K562 (cell line): ENCODE measurements around the gene APOM. TPM values are rescaled to one million over a fixed set of nuclear protein-coding genes. Genes with fewer than 3 reads are reported as not detected.

ENCODE experiments used
- ATAC-seq: fragments of 200-7000 bp; cut with Tn5 transposase; 3 replicates; pipeline ENCODE4 v1.9.1; 2020; ENCODE audit warnings: moderate library complexity
- BruUV-seq: library from RNA; stranded (reverse); fragments of 400-500 nt; replicated peaks from 2 replicates; lab custom pipeline; 2021; lab: Mats Ljungman, UMichigan
- CTCF ChIA-PET: fragments of 300-600 bp; formaldehyde crosslinking; extraction: SDS; loops from one replicate; lab custom pipeline; 2021; ENCODE audit warnings: low intra/inter-chr PET ratio; lab: Yijun Ruan, JAX
- POLR2A ChIA-PET: fragments of 300-600, 350-650 bp; sonication (Branson Sonifier 250); formaldehyde crosslinking; extraction: SDS; loops from one replicate; lab custom pipeline; 2021; ENCODE audit warnings: antibody characterized with exemption, inconsistent platforms; lab: Yijun Ruan, JAX
- DNase-seq, 4 experiments: peaks; one replicate each; pipeline versions ENCODE4 v3.0.0 to v3.0.0-alpha.2; 2011 to 2018; ENCODE audit warnings: low spot score in 3 of 4, mixed read lengths in 3 of 4; ENCODE audit errors: extremely low read depth in 1 of 4
- FAIRE-seq: peaks from 2 replicates; lab custom pipeline; 2011; peaks lifted over from hg19 to GRCh38; lab: Jason Lieb, UNC
- H2AFZ ChIP-seq: 2 replicates; pipeline ENCODE4 v1.6.0; 2011; ENCODE audit warnings: low read depth, low read length, control low read depth, inconsistent platforms
- H3K27ac ChIP-seq: fragments of 200-600 bp; 3 replicates; pipeline ENCODE4 v1.8.0; 2011; ENCODE audit warnings: low read depth, mild to moderate bottlenecking, control low read depth, inconsistent platforms, low read length, moderate library complexity, mixed read lengths; ENCODE audit errors: extremely low read depth
- H3K27me3 ChIP-seq, 2 experiments: fragments of 300-600 bp in 1 of 2; 2 replicates in 1 of 2; 3 replicates in 1 of 2; pipeline versions ENCODE4 v1.6.0 to v1.8.0; 2011; ENCODE audit warnings: inconsistent platforms in 2 of 2, low read length in 2 of 2, mild to moderate bottlenecking in 1 of 2, mixed read lengths in 1 of 2, moderate library complexity in 1 of 2; ENCODE audit not compliant: control insufficient read depth in 2 of 2, insufficient read depth in 2 of 2
- H3K36me3 ChIP-seq: fragments of 300-600 bp; 3 replicates; pipeline ENCODE4 v1.8.0; 2011; ENCODE audit warnings: mild to moderate bottlenecking, low read length, inconsistent platforms; ENCODE audit not compliant: control insufficient read depth, insufficient read depth
- H3K4me1 ChIP-seq, 2 experiments: fragments of 200-600 bp in 1 of 2; replicated peaks in 1 of 2; 2 replicates in 1 of 2; 3 replicates in 1 of 2; pipeline versions ENCODE4 v1.5.1 to v1.8.0; 2011; ENCODE audit warnings: inconsistent platforms in 2 of 2, low read length in 2 of 2, mild to moderate bottlenecking in 1 of 2, mixed read lengths in 1 of 2, moderate library complexity in 1 of 2; ENCODE audit not compliant: control insufficient read depth in 2 of 2, insufficient read depth in 2 of 2
- H3K4me2 ChIP-seq: 2 replicates; pipeline ENCODE4 v1.6.1; 2011; ENCODE audit warnings: low read length, control low read depth, inconsistent platforms, mixed read lengths; ENCODE audit not compliant: insufficient read depth
- H3K4me3 ChIP-seq: fragments of 200-600 bp; sonication (generic), shearing (Covaris generic); 2 replicates; pipeline ENCODE4 v1.5.1; 2016; ENCODE audit warnings: control low read depth, inconsistent platforms
- H3K79me2 ChIP-seq: fragments of 200-600 bp; 3 replicates; pipeline ENCODE4 v1.8.0; 2011; ENCODE audit warnings: low read length, inconsistent platforms; ENCODE audit not compliant: control insufficient read depth, insufficient read depth
- H3K9ac ChIP-seq, 2 experiments: 2 replicates each; pipeline versions ENCODE4 v1.6.0 to v1.6.1; 2011; ENCODE audit warnings: low read depth in 2 of 2, low read length in 2 of 2, control low read depth in 1 of 2, inconsistent platforms in 1 of 2, mild to moderate bottlenecking in 1 of 2, mixed read lengths in 1 of 2; ENCODE audit not compliant: insufficient read depth in 1 of 2
- H3K9me1 ChIP-seq: one replicate; pipeline ENCODE4 v1.6.0; 2011; ENCODE audit warnings: inconsistent platforms, mild to moderate bottlenecking, low read length, moderate library complexity; ENCODE audit not compliant: control insufficient read depth, insufficient read depth
- H3K9me3 ChIP-seq: replicated peaks from 2 replicates; pipeline ENCODE4 v1.5.1; 2011; ENCODE audit warnings: low read depth, low read length, inconsistent platforms; ENCODE audit not compliant: control insufficient read depth, insufficient read depth
- H4K20me1 ChIP-seq: replicated peaks from 2 replicates; pipeline ENCODE4 v1.6.1; 2011; ENCODE audit warnings: low read length, inconsistent platforms, mixed read lengths; ENCODE audit not compliant: control insufficient read depth, insufficient read depth
- CXXC5 ChIP-seq: fragments of 250-450 bp; sonication (Bioruptor Pico); IDR thresholded peaks from 2 replicates; pipeline ENCODE4 v1.8.0; 2022; ENCODE audit warnings: inconsistent platforms, mild to moderate bottlenecking, moderate library complexity
- GABPB1 ChIP-seq: sonication (generic); formaldehyde crosslinking; IDR thresholded peaks from 2 replicates; pipeline ENCODE4 v1.8.0; 2022; ENCODE audit warnings: mild to moderate bottlenecking, missing genetic modification reagents
- HLTF ChIP-seq: fragments of 450-650 bp; IDR thresholded peaks from 2 replicates; pipeline ENCODE4 v1.6.1; 2016
- NFE2L1 ChIP-seq: fragments of 450-650 bp; IDR thresholded peaks from 2 replicates; pipeline ENCODE4 v1.6.1; 2016; ENCODE audit warnings: missing genetic modification characterization, low read depth, mild to moderate bottlenecking, missing compliant biosample characterization, moderate library complexity, borderline replicate concordance
- POLR2G ChIP-seq: fragments of 200-400 bp; formaldehyde crosslinking; IDR thresholded peaks from 2 replicates; pipeline ENCODE4 v1.6.1; 2017; ENCODE audit warnings: low read depth, mild to moderate bottlenecking, antibody characterized with exemption, low read length, moderate library complexity
- PYGO2 ChIP-seq: fragments of 450-650 bp; IDR thresholded peaks from 2 replicates; pipeline ENCODE4 v1.6.1; 2016; ENCODE audit warnings: mild to moderate bottlenecking, missing genetic modification characterization, moderate library complexity, missing compliant biosample characterization
- RBFOX2 ChIP-seq: fragments of 200-400 bp; formaldehyde crosslinking; IDR thresholded peaks from 2 replicates; pipeline ENCODE4 v1.6.1; 2017; ENCODE audit warnings: low read depth, mild to moderate bottlenecking, low read length, moderate library complexity
- RBM22 ChIP-seq: fragments of 200-400 bp; formaldehyde crosslinking; IDR thresholded peaks from 2 replicates; pipeline ENCODE4 v1.6.1; 2018; ENCODE audit warnings: low read length, low read depth; ENCODE audit not compliant: poor library complexity, severe bottlenecking
- SP2 ChIP-seq: IDR thresholded peaks from 2 replicates; pipeline ENCODE4 v1.6.1; 2011; ENCODE audit warnings: mild to moderate bottlenecking, low read depth, low read length, moderate library complexity; ENCODE audit not compliant: poor library complexity, severe bottlenecking; ENCODE audit errors: extremely low read depth
- SRSF7 ChIP-seq: fragments of 200-400 bp; formaldehyde crosslinking; optimal IDR thresholded peaks from 2 replicates; pipeline ENCODE3; 2017; ENCODE audit warnings: mild to moderate bottlenecking, low read depth, low read length
- ZNF639 ChIP-seq, 2 experiments: fragments of 200-800 bp in 1 of 2; sonication (Bioruptor generic) in 1 of 2; sonication (generic) in 1 of 2; formaldehyde crosslinking in 1 of 2; IDR thresholded peaks in 1 of 2; conservative IDR thresholded peaks in 1 of 2; 2 replicates each; pipeline versions ENCODE4 v1.5.0 to v1.6.1; 2016 to 2020; ENCODE audit warnings: missing compliant biosample characterization in 1 of 2, missing genetic modification characterization in 1 of 2, missing genetic modification reagents in 1 of 2
- WGBS: fragments of 100-300 bp; shearing (Covaris generic); methylation state at CpG from one replicate; pipeline ENCODE4 v1.1.6; 2016; ENCODE audit warnings: low coverage, mixed read lengths; ENCODE audit not compliant: insufficient coverage; ENCODE audit errors: missing lambda C conversion rate; 5-methylcytosine and 5-hydroxymethylcytosine counted together
- in situ Hi-C: fragments of 300-500 bp; cut with MboI; formaldehyde crosslinking; loops from 4 replicates; pipeline ENCODE4 v1.15.0; 2018; ENCODE audit warnings: inconsistent platforms, mixed read lengths
- intact Hi-C: fragments of 100-400 bp; cut with micrococcal nuclease; formaldehyde crosslinking; loops from 2 replicates; pipeline ENCODE4 v1.14.2; 2022
- polyA plus RNA-seq, 8 experiments: library from polyadenylated mRNA; depleted of rRNA in 4 of 8; stranded (reverse) in 5 of 8; unstranded in 3 of 8; fragments of >200 nt; fragmentation: Nextera tagmentation in 2 of 8; fragmentation: Illumina TruSeq in 1 of 8; extraction: Ambion mirVana in 2 of 8; extraction: Trizol in 1 of 8; gene quantifications; 2 replicates each; pipeline versions ENCODE4 v1.2.1 to v1.2.3, GENCODE V29; 2011 to 2014; ENCODE audit warnings: inconsistent platforms in 1 of 8, missing spikeins in 1 of 8
- total RNA-seq, 7 experiments: library from RNA; depleted of rRNA in 6 of 7; stranded (reverse); fragments of >200 nt in 6 of 7; fragmentation: Illumina TruSeq in 2 of 7; extraction: Trizol in 2 of 7; gene quantifications; 2 replicates each; pipeline versions ENCODE4 v1.2.1 to v1.2.3, GENCODE V29; 2011 to 2021; ENCODE audit warnings: low replicate concordance in 1 of 7
- TF ChIP-seq, protein P1 (sequence below): fragments of 200-800 bp; sonication (Bioruptor generic); IDR thresholded peaks from 2 replicates; pipeline ENCODE4 v1.6.1; 2017; ENCODE audit warnings: missing genetic modification characterization, missing compliant biosample characterization

APOM gene
- total and polyA plus RNA-seq, 9 of the 15 experiments (the other 6 are each of a cell fraction or from before 2014, with no cell fraction given), result 5.7 to 24.3 (median 10.4) TPM

GRCh38 chr6:31639449-31639861, 16.2 kb upstream of the APOM start:
- intact Hi-C loops, result no loop called here
- ChIA-PET POLR2A (interaction anchor here (0.6 to 14.8 kb wide), 9 partner anchors 5 to 191 kb away, joined by 3 to 274 read pairs (median 9); partner anchors contain the start of genes APOM, BAG6, C6orf47 and GPANK1), CTCF (no interaction called here)
- Histone ChIP-seq H3K4me3 (no peak overlapping the region), H3K27ac (no peak overlapping the region), H3K27me3 (no peaks in the 10 kb centered on the region), H3K4me1 (peaks cover 3 to 13% of the 10 kb centered on the region in 2 experiments; a peak in 4 of 5 replicates), H4K20me1 (peaks cover 24% of the 10 kb centered on the region), H2AFZ (no peak overlapping the region), H3K9me3 (no peaks in the 10 kb centered on the region), H3K9me1 (no peaks in the 10 kb centered on the region), H3K36me3 (peaks cover 96% of the 10 kb centered on the region), H3K4me2 (no peak overlapping the region), H3K9ac (no peak overlapping the region), H3K79me2 (no peaks in the 10 kb centered on the region)
- no TSS peak for BruUV-seq
- TF ChIP-seq SP2, result no peak
- TF ChIP-seq SRSF7, result no peak
- TF ChIP-seq ZNF639 (CRISPR knock-in tag; conservative IDR thresholded peaks at IDR 0.05 in 1 of 2, IDR thresholded peaks at IDR 0.05 in 1 of 2), result no peak
- peak; percentile 81 for TF ChIP-seq POLR2G
- no peak for TF ChIP-seq NFE2L1 (tag)
- peak; percentile 87 for TF ChIP-seq RBM22
- TF ChIP-seq, protein P1, sequence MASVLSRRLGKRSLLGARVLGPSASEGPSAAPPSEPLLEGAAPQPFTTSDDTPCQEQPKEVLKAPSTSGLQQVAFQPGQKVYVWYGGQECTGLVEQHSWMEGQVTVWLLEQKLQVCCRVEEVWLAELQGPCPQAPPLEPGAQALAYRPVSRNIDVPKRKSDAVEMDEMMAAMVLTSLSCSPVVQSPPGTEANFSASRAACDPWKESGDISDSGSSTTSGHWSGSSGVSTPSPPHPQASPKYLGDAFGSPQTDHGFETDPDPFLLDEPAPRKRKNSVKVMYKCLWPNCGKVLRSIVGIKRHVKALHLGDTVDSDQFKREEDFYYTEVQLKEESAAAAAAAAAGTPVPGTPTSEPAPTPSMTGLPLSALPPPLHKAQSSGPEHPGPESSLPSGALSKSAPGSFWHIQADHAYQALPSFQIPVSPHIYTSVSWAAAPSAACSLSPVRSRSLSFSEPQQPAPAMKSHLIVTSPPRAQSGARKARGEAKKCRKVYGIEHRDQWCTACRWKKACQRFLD (CRISPR knock-in tag), result no peak
- no peak for TF ChIP-seq PYGO2 (tag)
- TF ChIP-seq GABPB1 (CRISPR knock-in tag), result no peak
- TF ChIP-seq RBFOX2, result peak; percentile 59
- no peak for TF ChIP-seq CXXC5
- no peak for TF ChIP-seq HLTF
- in situ Hi-C loops, result no loop called here
- DNase-seq (no peak), ATAC-seq (no peak), FAIRE-seq (no peak)
- WGBS, result 92% methylated on average over 10 of the region's 10 CpGs
